Loucy (cell line): ENCODE data around the gene DEXI.

Experiments
- H2AFZ ChIP-seq: fragments of 200-600 bp; sonication (generic); 2 replicates; pipeline ENCODE4 v1.6.0; 2016; ENCODE audit warnings: antibody characterized with exemption, mild to moderate bottlenecking, low read length, moderate library complexity
- H3F3A ChIP-seq: fragments of 200-600 bp; 2 replicates; pipeline ENCODE4 v1.6.0; 2016; ENCODE audit warnings: antibody characterized with exemption, low read depth, mild to moderate bottlenecking
- H3K27me3 ChIP-seq: fragments of 200-600 bp; sonication (generic); 2 replicates; pipeline ENCODE4 v1.6.1; 2014; ENCODE audit warnings: low read length, mild to moderate bottlenecking; ENCODE audit not compliant: insufficient read depth, poor library complexity, severe bottlenecking
- H3K36me3 ChIP-seq: fragments of 200-600 bp; sonication (generic); 2 replicates; pipeline ENCODE4 v1.6.1; 2016; ENCODE audit warnings: low read length; ENCODE audit not compliant: insufficient read depth
- H3K4me1 ChIP-seq: fragments of 200-600 bp; sonication (generic); 2 replicates; pipeline ENCODE4 v1.5.1; 2014; ENCODE audit warnings: low read length, mild to moderate bottlenecking; ENCODE audit not compliant: insufficient read depth, poor library complexity, severe bottlenecking
- H3K4me2 ChIP-seq: fragments of 200-600 bp; sonication (generic); 2 replicates; pipeline ENCODE4 v1.6.0; 2014; ENCODE audit warnings: antibody characterized with exemption, low read length, low read depth, mild to moderate bottlenecking; ENCODE audit not compliant: poor library complexity, severe bottlenecking
- H3K4me3 ChIP-seq: fragments of 200-600 bp; sonication (generic); 2 replicates; pipeline ENCODE4 v1.5.1; 2014; ENCODE audit warnings: low read length, mild to moderate bottlenecking, mixed read lengths; ENCODE audit not compliant: poor library complexity, severe bottlenecking
- H3K79me2 ChIP-seq: fragments of 200-600 bp; sonication (generic); 2 replicates; pipeline ENCODE4 v1.6.1; 2014; ENCODE audit warnings: low read length; ENCODE audit not compliant: insufficient read depth
- H3K9ac ChIP-seq: fragments of 200-600 bp; sonication (generic); 2 replicates; pipeline ENCODE4 v1.6.0; 2014; ENCODE audit warnings: mild to moderate bottlenecking, low read depth, low read length, moderate library complexity; ENCODE audit not compliant: poor library complexity, severe bottlenecking
- H3K9me2 ChIP-seq: fragments of 200-600 bp; sonication (generic); replicated peaks from 2 replicates; pipeline ENCODE4 v1.6.1; 2016; ENCODE audit warnings: low read depth, low read length, mixed read lengths
- H3K9me3 ChIP-seq: fragments of 200-600 bp; sonication (generic); 2 replicates; pipeline ENCODE4 v1.6.1; 2014; ENCODE audit warnings: mild to moderate bottlenecking, antibody characterized with exemption, low read length, low read depth; ENCODE audit not compliant: insufficient read depth
- H4K20me1 ChIP-seq: fragments of 200-600 bp; sonication (generic); 2 replicates; pipeline ENCODE4 v1.6.0; 2014; ENCODE audit warnings: antibody characterized with exemption, low read length, mild to moderate bottlenecking; ENCODE audit not compliant: insufficient read depth, poor library complexity, severe bottlenecking
- CTCF ChIP-seq: fragments of 200-600 bp; sonication (generic); conservative IDR thresholded peaks from 2 replicates; pipeline ENCODE4 v1.5.1; 2014; ENCODE audit warnings: mild to moderate bottlenecking, antibody characterized with exemption, low read length
- EZH2phosphoT487 ChIP-seq: fragments of 200-600 bp; IDR thresholded peaks from 2 replicates; pipeline ENCODE4 v1.6.1; 2018; ENCODE audit warnings: antibody characterized with exemption, mild to moderate bottlenecking, moderate library complexity, borderline replicate concordance

Gene DEXI

DNA sequence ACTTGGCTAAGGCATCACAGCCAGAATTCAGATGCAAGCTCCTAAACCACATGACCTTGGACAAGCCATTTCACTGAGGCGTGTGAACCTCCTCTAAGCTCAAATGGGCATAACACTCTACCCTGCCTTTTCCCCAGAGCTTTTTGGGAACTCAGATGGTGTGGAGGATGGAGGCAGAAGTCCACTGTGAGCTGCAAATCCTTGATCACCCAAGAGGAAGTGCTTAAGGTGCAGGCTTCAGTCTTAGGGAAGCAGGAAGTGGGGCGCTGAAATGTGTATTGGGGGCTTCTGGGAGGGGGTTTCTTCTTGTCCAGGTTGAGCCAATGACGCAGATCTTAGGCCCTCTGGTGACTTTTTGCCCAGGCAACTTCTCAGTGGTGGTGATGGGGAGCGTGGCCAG, 52.4 kb downstream of the DEXI start:
- Histone ChIP-seq H3K9ac (no peak overlapping the region), H3K4me2 (no peak overlapping the region), H3K36me3 (no peaks in the 10 kb centered on the region), H3K9me2 (no peaks in the 10 kb centered on the region), H3K4me1 (no peaks in the 10 kb centered on the region), H4K20me1 (no peaks in the 10 kb centered on the region), H3K4me3 (no peak overlapping the region), H3F3A (no peaks in the 10 kb centered on the region), H3K27me3 (no peaks in the 10 kb centered on the region), H2AFZ (no peak overlapping the region), H3K9me3 (no peaks in the 10 kb centered on the region), H3K79me2 (no peaks in the 10 kb centered on the region)
- TF ChIP-seq CTCF: no peak
- no peak for TF ChIP-seq EZH2phosphoT487

- Histone ChIP-seq H3K27me3 (no peaks in the 10 kb centered on the region), H2AFZ (no peak overlapping the region), H3K4me2 (no peak overlapping the region), H3K9me3 (no peaks in the 10 kb centered on the region), H4K20me1 (no peaks in the 10 kb centered on the region), H3K79me2 (no peaks in the 10 kb centered on the region), H3K36me3 (no peaks in the 10 kb centered on the region), H3K9me2 (no peaks in the 10 kb centered on the region), H3K9ac (no peak overlapping the region), H3F3A (no peaks in the 10 kb centered on the region), H3K4me3 (no peak overlapping the region), H3K4me1 (no peaks in the 10 kb centered on the region)
- no peak for TF ChIP-seq EZH2phosphoT487
- TF ChIP-seq CTCF: no peak
Measured at GRCh38 chr16:10888320-10888937, 53.8 kb downstream of the DEXI start.

- H3K36me3 ChIP-seq: no peaks in the 10 kb centered on the region
- no peaks in the 10 kb centered on the region for H3K9me2 ChIP-seq
- TF ChIP-seq EZH2phosphoT487 (no peak), CTCF (no peak)
- H3K9ac ChIP-seq: no peak overlapping the region
- H3K4me1 ChIP-seq: no peaks in the 10 kb centered on the region
- no peaks in the 10 kb centered on the region for H3K79me2 ChIP-seq
- H3K4me2 ChIP-seq: no peak overlapping the region
- H3K4me3 ChIP-seq: no peak overlapping the region
- H3F3A ChIP-seq: no peaks in the 10 kb centered on the region
- H2AFZ ChIP-seq: no peak overlapping the region
- no peaks in the 10 kb centered on the region for H3K9me3 ChIP-seq
- H3K27me3 ChIP-seq: no peaks in the 10 kb centered on the region
- no peaks in the 10 kb centered on the region for H4K20me1 ChIP-seq
Measured at GRCh38 chr16:10885246-10885645, 57.0 kb downstream of the DEXI start.
